Keratinocyte (primary cell): ENCODE measurements around the gene RFXANK.

ENCODE experiments used
- CTCF ChIP-seq, 3 experiments: IDR thresholded peaks in 1 of 3; conservative IDR thresholded peaks in 1 of 3; optimal IDR thresholded peaks in 1 of 3; 2 replicates in 2 of 3; 3 replicates in 1 of 3; pipeline versions ENCODE3 to v1.5.1; 2011; ENCODE audit warnings: low read length in 3 of 3, mild to moderate bottlenecking in 3 of 3, moderate library complexity in 2 of 3, control low read depth in 1 of 3, inconsistent platforms in 1 of 3; ENCODE audit not compliant: insufficient read depth in 2 of 3; ENCODE audit errors: extremely low read depth in 1 of 3
- EZH2 ChIP-seq: IDR thresholded peaks from one replicate; pipeline ENCODE4 v1.6.1; 2012; ENCODE audit warnings: inconsistent platforms, mild to moderate bottlenecking, low read length, moderate library complexity

GRCh38 chr19:19176950-19177349 lies 15.1 kb upstream of the RFXANK start:
- TF ChIP-seq EZH2 = no peak
- no peak for TF ChIP-seq CTCF (optimal IDR thresholded peaks at IDR 0.05 in 1 of 3, IDR thresholded peaks at IDR 0.05 in 1 of 3, conservative IDR thresholded peaks at IDR 0.05 in 1 of 3; ENCODE audit: extremely low read depth in 1 of 3, insufficient read depth in 2 of 3, low read length in 3 of 3)
